D721Med (cell line): ENCODE data around the gene PIP5KL1.

Source experiments
- DNase-seq: peaks from one replicate; pipeline ENCODE4 v3.0.0; 2011; ENCODE audit warnings: low spot score; ENCODE audit not compliant: insufficient read length
- FAIRE-seq: peaks from 2 replicates; lab custom pipeline; 2011; peaks lifted over from hg19 to GRCh38; lab: Jason Lieb, UNC
- CTCF ChIP-seq: IDR thresholded peaks from 2 replicates; pipeline ENCODE4 v1.5.1; 2012; ENCODE audit warnings: mild to moderate bottlenecking, control low read depth; ENCODE audit not compliant: insufficient read depth; ENCODE audit errors: missing control alignments

PIP5KL1 gene

GRCh38 chr9:127940593-127940992 lies 10.0 kb upstream of the PIP5KL1 start:
- FAIRE-seq, result no peak
- no peak for TF ChIP-seq CTCF
- DNase-seq, result no peak

GRCh38 chr9:127938298-127938690 lies 7.7 kb upstream of the PIP5KL1 start:
- no peak for DNase-seq
- FAIRE-seq, result no peak
- TF ChIP-seq CTCF, result no peak

- DNase-seq (peak; percentile 98), FAIRE-seq (no peak)
These were observed 7.1 kb upstream of the PIP5KL1 start, which contains the start of gene DPM2 for GRCh38 chr9:127937388-127938297. Gene DPM2, minus strand, starts transcription at chr9:127937854. Its CDS starts 34 bp downstream, at chr9:127937820.

GRCh38 chr9:127937056-127937387 lies 6.4 kb upstream of the PIP5KL1 start:
- FAIRE-seq, result no peak
- TF ChIP-seq CTCF, result no peak
- DNase-seq, result no peak

More at GRCh38 chr9:127937388-127938297, 7.1 kb upstream of the PIP5KL1 start, which contains the start of gene DPM2:
- TF ChIP-seq CTCF, result no peak

- no peak for FAIRE-seq
- no peak for TF ChIP-seq CTCF
- DNase-seq, result no peak
These were observed 5.8 kb upstream of the PIP5KL1 start for GRCh38 chr9:127936347-127936852.

- no peak for FAIRE-seq
- no peak for TF ChIP-seq CTCF
- no peak for DNase-seq
These were observed 5.2 kb upstream of the PIP5KL1 start for GRCh38 chr9:127935765-127936221.

- DNase-seq, result no peak
- no peak for TF ChIP-seq CTCF
- FAIRE-seq, result no peak
These were observed 4.4 kb upstream of the PIP5KL1 start for GRCh38 chr9:127934986-127935385.
